H9 (cell line): ENCODE results near the gene MAP6. TPM values are rescaled to one million over a fixed set of nuclear protein-coding genes. Genes with fewer than 3 reads are reported as not detected.

Source experiments
- DNase-seq: peaks from one replicate; pipeline ENCODE4 v3.0.0-alpha.2; 2017
- H2AFZ ChIP-seq: one replicate; pipeline ENCODE4 v1.6.1; 2013; ENCODE audit warnings: mild to moderate bottlenecking, low read length, control low read depth, moderate library complexity
- H2AK5ac ChIP-seq: 2 replicates; pipeline ENCODE4 v1.6.1; 2013; ENCODE audit warnings: low read length, control low read depth, mixed read lengths; ENCODE audit not compliant: insufficient read length
- H2BK120ac ChIP-seq: one replicate; pipeline ENCODE4 v1.6.1; 2013; ENCODE audit warnings: low read depth, mild to moderate bottlenecking, low read length, control low read depth, inconsistent platforms; ENCODE audit not compliant: poor library complexity, severe bottlenecking
- H2BK12ac ChIP-seq: 2 replicates; pipeline ENCODE4 v1.6.1; 2013; ENCODE audit warnings: low read length, control low read depth, mixed read lengths, low read depth; ENCODE audit not compliant: insufficient read length
- H2BK15ac ChIP-seq: 2 replicates; pipeline ENCODE4 v1.6.1; 2013; ENCODE audit warnings: low read depth, low read length, control low read depth
- H2BK20ac ChIP-seq: one replicate; pipeline ENCODE4 v1.6.1; 2013; ENCODE audit warnings: low read depth, mild to moderate bottlenecking, low read length, control low read depth, inconsistent platforms; ENCODE audit not compliant: poor library complexity, severe bottlenecking
- H2BK5ac ChIP-seq: 2 replicates; pipeline ENCODE4 v1.6.1; 2013; ENCODE audit warnings: low read length, control low read depth, mixed read lengths; ENCODE audit not compliant: insufficient read length
- H3K14ac ChIP-seq: 2 replicates; pipeline ENCODE4 v1.6.1; 2013; ENCODE audit warnings: low read length, control low read depth; ENCODE audit not compliant: insufficient read depth
- H3K18ac ChIP-seq: 2 replicates; pipeline ENCODE4 v1.6.1; 2013; ENCODE audit warnings: low read depth, mild to moderate bottlenecking, mixed read lengths, low read length, control low read depth; ENCODE audit not compliant: insufficient read length
- H3K23ac ChIP-seq: 2 replicates; pipeline ENCODE4 v1.6.1; 2013; ENCODE audit warnings: low read length, control low read depth, mixed read lengths, low read depth; ENCODE audit not compliant: insufficient read length
- H3K23me2 ChIP-seq: 2 replicates; pipeline ENCODE4 v1.6.1; 2013; ENCODE audit warnings: low read depth, mild to moderate bottlenecking, mixed read lengths, low read length, control low read depth; ENCODE audit not compliant: insufficient read length, poor library complexity, severe bottlenecking
- H3K27ac ChIP-seq: 2 replicates; pipeline ENCODE4 v1.5.1; 2013; ENCODE audit warnings: low read length, control low read depth, mixed read lengths, low read depth; ENCODE audit not compliant: insufficient read length
- H3K27me3 ChIP-seq: 2 replicates; pipeline ENCODE4 v1.6.1; 2013; ENCODE audit warnings: low read length, control low read depth, inconsistent platforms; ENCODE audit not compliant: insufficient read depth
- H3K4ac ChIP-seq: 2 replicates; pipeline ENCODE4 v1.6.1; 2013; ENCODE audit warnings: low read depth, mild to moderate bottlenecking, control low read depth, inconsistent platforms, low read length, moderate library complexity
- H3K4me1 ChIP-seq: 2 replicates; pipeline ENCODE4 v1.6.1; 2013; ENCODE audit warnings: low read length, control low read depth, inconsistent platforms; ENCODE audit not compliant: insufficient read depth
- H3K4me2 ChIP-seq: 2 replicates; pipeline ENCODE4 v1.6.1; 2013; ENCODE audit warnings: low read length, control low read depth, mixed read lengths; ENCODE audit not compliant: insufficient read length, insufficient read depth
- H3K56ac ChIP-seq: 2 replicates; pipeline ENCODE4 v1.6.1; 2013; ENCODE audit warnings: low read depth, mild to moderate bottlenecking, mixed read lengths, low read length, control low read depth; ENCODE audit not compliant: insufficient read length
- H3K79me1 ChIP-seq: 2 replicates; pipeline ENCODE4 v1.6.1; 2013; ENCODE audit warnings: low read depth, mild to moderate bottlenecking, moderate library complexity, low read length, control low read depth, inconsistent platforms; ENCODE audit not compliant: insufficient read depth, poor library complexity, severe bottlenecking
- H3K79me2 ChIP-seq: 2 replicates; pipeline ENCODE4 v1.6.1; 2013; ENCODE audit warnings: low read length, control low read depth, inconsistent platforms; ENCODE audit not compliant: insufficient read depth
- H3K9ac ChIP-seq: 2 replicates; pipeline ENCODE4 v1.6.1; 2013; ENCODE audit warnings: low read length, control low read depth, mixed read lengths; ENCODE audit not compliant: insufficient read length; ENCODE audit errors: extremely low read depth
- H3K9me3 ChIP-seq: one replicate; pipeline ENCODE4 v1.6.1; 2013; ENCODE audit warnings: low read depth, low read length, inconsistent platforms; ENCODE audit not compliant: control insufficient read depth
- H3T11ph ChIP-seq: one replicate; pipeline ENCODE4 v1.6.1; 2013; ENCODE audit warnings: mild to moderate bottlenecking, low read length, control low read depth, inconsistent platforms
- H4K20me1 ChIP-seq: one replicate; pipeline ENCODE4 v1.6.1; 2013; ENCODE audit not compliant: control insufficient read depth, insufficient read length, insufficient read depth
- H4K5ac ChIP-seq: 2 replicates; pipeline ENCODE4 v1.6.1; 2013; ENCODE audit warnings: low read depth, mild to moderate bottlenecking, mixed read lengths, low read length, control low read depth; ENCODE audit not compliant: insufficient read length
- H4K8ac ChIP-seq: replicated peaks from 2 replicates; pipeline ENCODE4 v1.6.1; 2013; ENCODE audit warnings: low read length, control low read depth, mixed read lengths, low read depth; ENCODE audit not compliant: insufficient read length
- H4K91ac ChIP-seq: 2 replicates; pipeline ENCODE4 v1.6.1; 2013; ENCODE audit warnings: low read depth, mild to moderate bottlenecking, moderate library complexity, mixed read lengths, low read length, control low read depth; ENCODE audit not compliant: insufficient read length
- H3K27ac Mint-ChIP-seq, 3 experiments: 2 replicates in 2 of 3; 3 replicates in 1 of 3; pipeline ENCODE4 v1.8.0; 2020 to 2021; ENCODE audit warnings: mixed read lengths in 3 of 3, mild to moderate bottlenecking in 1 of 3, moderate library complexity in 1 of 3
- H3K27me3 Mint-ChIP-seq: 2 replicates; pipeline ENCODE4 v1.8.0; 2021; ENCODE audit warnings: low read depth, mild to moderate bottlenecking, moderate library complexity, mixed read lengths
- H3K36me3 Mint-ChIP-seq, 3 experiments: 2 replicates in 2 of 3; 3 replicates in 1 of 3; pipeline ENCODE4 v1.8.0; 2020 to 2021; ENCODE audit warnings: low read depth in 3 of 3, mixed read lengths in 3 of 3; ENCODE audit not compliant: insufficient read depth in 1 of 3
- H3K4me1 Mint-ChIP-seq, 2 experiments: 2 replicates each; pipeline ENCODE4 v1.8.0; 2020; ENCODE audit warnings: mixed read lengths in 2 of 2
- H3K4me3 Mint-ChIP-seq, 2 experiments: 2 replicates in 1 of 2; 3 replicates in 1 of 2; pipeline ENCODE4 v1.8.0; 2020 to 2021; ENCODE audit warnings: mild to moderate bottlenecking in 2 of 2, mixed read lengths in 2 of 2, moderate library complexity in 1 of 2
- H3K9me3 Mint-ChIP-seq, 2 experiments: 2 replicates in 1 of 2; 3 replicates in 1 of 2; pipeline ENCODE4 v1.8.0; 2020; ENCODE audit warnings: mild to moderate bottlenecking in 2 of 2, mixed read lengths in 2 of 2, moderate library complexity in 1 of 2
- CTCF ChIP-seq: fragments of 200-600 bp; sonication (generic); conservative IDR thresholded peaks from 3 replicates; pipeline ENCODE4 v1.8.0; 2021; ENCODE audit warnings: antibody characterized with exemption, mild to moderate bottlenecking
- WGBS: extraction: QIAGEN DNeasy Blood & Tissue Kit; methylation state at CpG from one replicate; pipeline ENCODE4 v1.1.7; 2013; ENCODE audit warnings: missing lambda C conversion rate, low lambda C conversion rate, mixed read lengths; ENCODE audit not compliant: insufficient read length; ENCODE audit errors: extremely low coverage; 5-methylcytosine and 5-hydroxymethylcytosine counted together
- total RNA-seq: library from RNA; stranded (reverse); gene quantifications from 2 replicates; pipeline ENCODE4 v1.2.1, GENCODE V29; 2021

The MAP6 gene
- total RNA-seq, 1 experiment from 2014 or later, result 0.77 TPM

- H3K9me3 Mint-ChIP-seq, result no peaks in the 10 kb centered on the region
- H4K5ac ChIP-seq, result no peak overlapping the region
- H4K20me1 ChIP-seq, result no peaks in the 10 kb centered on the region
- H3K23ac ChIP-seq, result no peak overlapping the region
- H3K23me2 ChIP-seq, result no peaks in the 10 kb centered on the region
- no peak overlapping the region for H3K18ac ChIP-seq
- H4K91ac ChIP-seq, result no peak overlapping the region
- DNase-seq, result no peak
- no peak overlapping the region for H3K56ac ChIP-seq
- no peaks in the 10 kb centered on the region for H3K79me2 ChIP-seq
- no peaks in the 10 kb centered on the region for H3K9me3 ChIP-seq
- H2AFZ ChIP-seq, result no peak overlapping the region
- H3K27me3 Mint-ChIP-seq, result peaks cover 25% of the 10 kb centered on the region
- H3T11ph ChIP-seq, result no peak overlapping the region
- no peak overlapping the region for H2BK120ac ChIP-seq
- H3K4me1 ChIP-seq, result peaks cover 2% of the 10 kb centered on the region; the same call in 1 of the 2 replicates
- no peaks in the 10 kb centered on the region for H3K79me1 ChIP-seq
- H2BK15ac ChIP-seq, result no peak overlapping the region
- H3K4me1 Mint-ChIP-seq, result peaks cover 32 to 34% of the 10 kb centered on the region in 2 experiments
- H2BK5ac ChIP-seq, result no peak overlapping the region
- H2BK20ac ChIP-seq, result no peak overlapping the region
- no peak overlapping the region for H3K4me2 ChIP-seq
- no peak overlapping the region for H3K4me3 Mint-ChIP-seq
- no peaks in the 10 kb centered on the region for H3K27me3 ChIP-seq
- H4K8ac ChIP-seq, result no peak overlapping the region
- no peak overlapping the region for H3K9ac ChIP-seq
- TF ChIP-seq CTCF, result no peak
- H3K36me3 Mint-ChIP-seq, result no peaks in the 10 kb centered on the region
- no peak overlapping the region for H3K4ac ChIP-seq
- no peak overlapping the region for H3K27ac ChIP-seq
- H2BK12ac ChIP-seq, result no peak overlapping the region
- no CpG with 5 or more reads among the region's 4 CpGs for WGBS
- no peak overlapping the region for H2AK5ac ChIP-seq
- H3K27ac Mint-ChIP-seq, result no peak overlapping the region; a peak in 1 of 7 replicates
- no peak overlapping the region for H3K14ac ChIP-seq
These were observed 71.9 kb downstream of the MAP6 start for GRCh38 chr11:75596914-75597313.
